Measurements from ENCODE around the gene CAV1. TPM values are rescaled to one million over a fixed set of nuclear protein-coding genes. Genes with fewer than 3 reads are reported as not detected.

The CAV1 gene
- total RNA-seq, 1 donor from 2014 or later, result 66.7 TPM

DNA sequence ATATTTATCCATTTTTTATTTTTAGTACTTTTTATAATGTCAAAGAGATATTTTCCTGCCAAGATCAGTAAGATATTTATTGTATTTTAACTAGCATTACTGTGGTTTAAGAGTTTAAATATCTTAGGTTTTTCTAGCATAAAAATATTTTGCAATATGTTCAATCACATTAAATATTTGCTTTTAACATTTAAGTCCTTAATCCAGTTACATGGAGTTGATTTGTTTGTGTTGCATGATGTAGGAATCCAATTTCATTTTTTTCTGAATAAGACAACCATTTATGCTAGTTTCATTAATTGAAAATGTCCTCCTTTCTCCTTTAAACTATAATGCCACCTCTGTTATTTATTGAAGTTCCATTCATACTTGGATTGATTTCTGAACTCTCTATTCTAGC lies 41.8 kb downstream of the CAV1 start:
- DNase-seq (ENCODE audit: low read depth), result no peak
- no peak for TF ChIP-seq CTCF (conservative IDR thresholded peaks at IDR 0.05; ENCODE audit: low read depth, low read length)
- H3K4me3 ChIP-seq (ENCODE audit: low read depth, low read length), result no peak overlapping the region

GRCh38 chr7:116569737-116570136 lies 44.9 kb downstream of the CAV1 start:
- no peak overlapping the region for H3K4me3 ChIP-seq (ENCODE audit: low read depth, low read length)
- no peak for DNase-seq (ENCODE audit: low read depth)
- no peak for TF ChIP-seq CTCF (conservative IDR thresholded peaks at IDR 0.05; ENCODE audit: low read depth, low read length)

- no peak overlapping the region for H3K4me3 ChIP-seq (ENCODE audit: low read depth, low read length)
- no peak for TF ChIP-seq CTCF (conservative IDR thresholded peaks at IDR 0.05; ENCODE audit: low read depth, low read length)
- no peak for DNase-seq (ENCODE audit: low read depth)
Observed at GRCh38 chr7:116570306-116570705, 45.5 kb downstream of the CAV1 start.

DNA sequence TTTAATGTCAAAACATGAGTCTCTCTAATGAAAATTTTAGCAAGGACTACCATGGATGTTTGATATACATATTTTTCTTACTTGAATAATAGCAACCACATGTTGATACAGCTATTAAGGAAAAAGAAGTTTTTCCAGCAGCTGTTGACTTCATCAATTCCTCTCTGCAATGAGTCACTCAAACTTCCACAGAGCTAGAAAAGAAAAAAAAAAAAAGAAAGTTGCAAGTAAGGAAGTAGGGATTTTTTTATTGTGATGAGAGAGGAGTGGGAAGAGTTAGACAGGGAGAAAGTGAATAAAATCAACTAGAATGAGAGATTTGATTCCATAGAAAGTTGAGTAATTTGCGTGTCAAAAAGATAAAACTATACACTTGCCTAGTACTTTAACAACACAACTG lies 46.2 kb downstream of the CAV1 start:
- no peak for DNase-seq (ENCODE audit: low read depth)
- no peak overlapping the region for H3K4me3 ChIP-seq (ENCODE audit: low read depth, low read length)
- TF ChIP-seq CTCF (conservative IDR thresholded peaks at IDR 0.05; ENCODE audit: low read depth, low read length), result no peak

DNA sequence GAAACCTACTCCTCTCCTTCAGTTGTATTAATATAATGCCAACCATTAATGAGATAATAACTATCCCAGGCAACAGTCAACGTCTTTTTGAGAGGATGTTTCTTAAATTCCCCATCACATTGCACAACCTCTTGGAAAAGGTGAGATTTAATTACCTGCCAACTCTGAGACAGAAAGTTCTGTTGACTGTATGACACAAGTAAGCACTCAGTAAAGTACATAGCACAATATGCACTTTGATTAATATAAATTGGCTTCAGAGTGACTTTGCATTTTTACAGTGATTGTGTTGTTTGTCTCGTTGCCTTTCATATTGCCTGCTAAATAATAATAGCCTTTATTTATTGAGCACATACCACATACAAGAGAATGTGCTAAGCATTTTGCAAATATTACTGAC lies 46.7 kb downstream of the CAV1 start:
- no peak for TF ChIP-seq CTCF (conservative IDR thresholded peaks at IDR 0.05; ENCODE audit: low read depth, low read length)
- DNase-seq (ENCODE audit: low read depth), result no peak
- H3K4me3 ChIP-seq (ENCODE audit: low read depth, low read length), result no peak overlapping the region

DNA sequence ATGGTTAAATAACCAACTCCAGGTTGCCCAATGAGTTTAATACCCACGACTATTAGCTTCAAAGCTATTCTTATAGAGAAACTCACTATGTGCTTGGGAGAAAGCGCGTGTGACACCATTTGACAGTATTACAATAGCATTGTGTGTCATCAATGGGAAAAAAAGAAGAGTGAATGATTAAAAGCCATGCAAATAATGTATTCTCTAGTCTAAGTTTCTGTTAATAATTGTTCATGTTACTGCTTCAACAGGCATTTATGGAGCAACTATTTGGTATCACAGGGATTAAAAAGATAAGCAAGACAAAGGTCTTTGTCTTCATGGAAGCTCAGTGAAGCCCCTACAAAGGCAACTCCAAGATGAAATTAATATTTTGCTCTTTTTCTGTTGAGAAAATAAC lies 47.2 kb downstream of the CAV1 start:
- DNase-seq (ENCODE audit: low read depth), result peak; percentile 78
- no peak for TF ChIP-seq CTCF (conservative IDR thresholded peaks at IDR 0.05; ENCODE audit: low read depth, low read length)
- no peak overlapping the region for H3K4me3 ChIP-seq (ENCODE audit: low read depth, low read length)

- no peak for TF ChIP-seq CTCF (conservative IDR thresholded peaks at IDR 0.05; ENCODE audit: low read depth, low read length)
- no peak for DNase-seq (ENCODE audit: low read depth)
- no peak overlapping the region for H3K4me3 ChIP-seq (ENCODE audit: low read depth, low read length)
Observed at GRCh38 chr7:116573541-116573940, 48.7 kb downstream of the CAV1 start.

Data from epithelial cell of proximal tubule (primary cell).